PFSK-1 (cell line): ENCODE data around the gene FERMT2.

Experiments used
- FOXP2 ChIP-seq: optimal IDR thresholded peaks from 2 replicates; pipeline ENCODE3; 2011; ENCODE audit warnings: borderline replicate concordance, control low read depth, inconsistent platforms; ENCODE audit not compliant: insufficient read depth; ENCODE audit errors: extremely low read length, extremely low read depth
- POLR2AphosphoS5 ChIP-seq: IDR thresholded peaks from 2 replicates; pipeline ENCODE4 v1.6.1; 2012; ENCODE audit warnings: low read depth, mild to moderate bottlenecking, control low read depth, low read length, moderate library complexity
- SIN3A ChIP-seq: IDR thresholded peaks from 2 replicates; pipeline ENCODE4 v1.6.1; 2012; ENCODE audit warnings: mild to moderate bottlenecking, low read length, moderate library complexity, borderline replicate concordance; ENCODE audit not compliant: insufficient read depth
- TAF1 ChIP-seq: IDR thresholded peaks from 2 replicates; pipeline ENCODE4 v1.6.1; 2012; ENCODE audit warnings: low read length, control low read depth, borderline replicate concordance; ENCODE audit not compliant: insufficient read depth
- TF ChIP-seq, protein P1 (sequence below), 2 experiments: IDR thresholded peaks; 2 replicates each; pipeline versions ENCODE4 v1.6.1 to v1.8.0; 2011 to 2012; ENCODE audit warnings: low read depth in 2 of 2, low read length in 2 of 2, control low read depth in 1 of 2, inconsistent platforms in 1 of 2, mild to moderate bottlenecking in 1 of 2, moderate library complexity in 1 of 2; ENCODE audit not compliant: insufficient read depth in 1 of 2

GRCh38 chr14:52824462-52824861, 126.4 kb downstream of the FERMT2 start:
- no peak for TF ChIP-seq POLR2AphosphoS5
- TF ChIP-seq, protein P1, sequence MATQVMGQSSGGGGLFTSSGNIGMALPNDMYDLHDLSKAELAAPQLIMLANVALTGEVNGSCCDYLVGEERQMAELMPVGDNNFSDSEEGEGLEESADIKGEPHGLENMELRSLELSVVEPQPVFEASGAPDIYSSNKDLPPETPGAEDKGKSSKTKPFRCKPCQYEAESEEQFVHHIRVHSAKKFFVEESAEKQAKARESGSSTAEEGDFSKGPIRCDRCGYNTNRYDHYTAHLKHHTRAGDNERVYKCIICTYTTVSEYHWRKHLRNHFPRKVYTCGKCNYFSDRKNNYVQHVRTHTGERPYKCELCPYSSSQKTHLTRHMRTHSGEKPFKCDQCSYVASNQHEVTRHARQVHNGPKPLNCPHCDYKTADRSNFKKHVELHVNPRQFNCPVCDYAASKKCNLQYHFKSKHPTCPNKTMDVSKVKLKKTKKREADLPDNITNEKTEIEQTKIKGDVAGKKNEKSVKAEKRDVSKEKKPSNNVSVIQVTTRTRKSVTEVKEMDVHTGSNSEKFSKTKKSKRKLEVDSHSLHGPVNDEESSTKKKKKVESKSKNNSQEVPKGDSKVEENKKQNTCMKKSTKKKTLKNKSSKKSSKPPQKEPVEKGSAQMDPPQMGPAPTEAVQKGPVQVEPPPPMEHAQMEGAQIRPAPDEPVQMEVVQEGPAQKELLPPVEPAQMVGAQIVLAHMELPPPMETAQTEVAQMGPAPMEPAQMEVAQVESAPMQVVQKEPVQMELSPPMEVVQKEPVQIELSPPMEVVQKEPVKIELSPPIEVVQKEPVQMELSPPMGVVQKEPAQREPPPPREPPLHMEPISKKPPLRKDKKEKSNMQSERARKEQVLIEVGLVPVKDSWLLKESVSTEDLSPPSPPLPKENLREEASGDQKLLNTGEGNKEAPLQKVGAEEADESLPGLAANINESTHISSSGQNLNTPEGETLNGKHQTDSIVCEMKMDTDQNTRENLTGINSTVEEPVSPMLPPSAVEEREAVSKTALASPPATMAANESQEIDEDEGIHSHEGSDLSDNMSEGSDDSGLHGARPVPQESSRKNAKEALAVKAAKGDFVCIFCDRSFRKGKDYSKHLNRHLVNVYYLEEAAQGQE (IDR thresholded peaks at IDR 0.05; ENCODE audit: insufficient read depth in 1 of 2, low read depth in 2 of 2, low read length in 2 of 2) = no peak
- no peak for TF ChIP-seq TAF1
- no peak for TF ChIP-seq SIN3A
- no peak for TF ChIP-seq FOXP2
